MCF 10A (cell line): Measurements from ENCODE around the gene CRKL. TPM values are rescaled to one million over a fixed set of nuclear protein-coding genes. Genes with fewer than 3 reads are reported as not detected.

ENCODE experiments used
- BruUV-seq: library from RNA; stranded (reverse); fragments of 400-500 nt; replicated peaks from 2 replicates; lab custom pipeline; 2021; lab: Mats Ljungman, UMichigan
- CTCF ChIA-PET: fragments of 300-600 bp; sonication (Branson Sonifier 250); formaldehyde crosslinking; extraction: SDS; loops from one replicate; lab custom pipeline; 2021; ENCODE audit warnings: antibody characterized with exemption, inconsistent platforms; lab: Yijun Ruan, JAX
- POLR2A ChIA-PET: fragments of 300-600, 350-650 bp; sonication (Branson Sonifier 250); formaldehyde crosslinking; extraction: SDS; loops from one replicate; lab custom pipeline; 2020; ENCODE audit warnings: antibody characterized with exemption, inconsistent platforms; lab: Yijun Ruan, JAX
- DNase-seq: peaks from one replicate; pipeline ENCODE4 v3.0.0-alpha.2; 2018; ENCODE audit not compliant: unreplicated experiment
- H3K27ac Mint-ChIP-seq: one replicate; pipeline ENCODE4 v1.8.0; 2022; ENCODE audit warnings: mild to moderate bottlenecking, low read depth, mixed read lengths; ENCODE audit not compliant: unreplicated experiment
- H3K27me3 Mint-ChIP-seq: one replicate; pipeline ENCODE4 v1.8.0; 2022; ENCODE audit warnings: mixed read lengths; ENCODE audit not compliant: insufficient read depth, unreplicated experiment
- H3K36me3 Mint-ChIP-seq: one replicate; pipeline ENCODE4 v1.8.0; 2022; ENCODE audit warnings: mild to moderate bottlenecking, moderate library complexity, mixed read lengths; ENCODE audit not compliant: insufficient read depth, unreplicated experiment
- H3K4me1 Mint-ChIP-seq: one replicate; pipeline ENCODE4 v1.8.0; 2022; ENCODE audit warnings: mixed read lengths; ENCODE audit not compliant: insufficient read depth, unreplicated experiment
- H3K4me3 Mint-ChIP-seq: one replicate; pipeline ENCODE4 v1.8.0; 2022; ENCODE audit warnings: mild to moderate bottlenecking, moderate library complexity, mixed read lengths; ENCODE audit not compliant: unreplicated experiment
- H3K9me3 Mint-ChIP-seq: one replicate; pipeline ENCODE4 v1.8.0; 2022; ENCODE audit warnings: mixed read lengths; ENCODE audit not compliant: unreplicated experiment
- intact Hi-C: fragments of 100-400 bp; cut with micrococcal nuclease; formaldehyde crosslinking; loops from 2 replicates; pipeline ENCODE4 v1.14.1; 2022
- total RNA-seq: library from RNA; stranded (reverse); gene quantifications from 2 replicates; pipeline ENCODE4 v1.2.3, GENCODE V29; 2022
- TF ChIP-seq, protein P1 (sequence below): fragments of 200-600 bp; IDR thresholded peaks from one replicate; pipeline ENCODE4 v1.8.0; 2022; ENCODE audit warnings: antibody characterized with exemption, mild to moderate bottlenecking; ENCODE audit not compliant: unreplicated experiment

CRKL gene
- total RNA-seq, 1 experiment from 2014 or later: 74.0 TPM

DNA sequence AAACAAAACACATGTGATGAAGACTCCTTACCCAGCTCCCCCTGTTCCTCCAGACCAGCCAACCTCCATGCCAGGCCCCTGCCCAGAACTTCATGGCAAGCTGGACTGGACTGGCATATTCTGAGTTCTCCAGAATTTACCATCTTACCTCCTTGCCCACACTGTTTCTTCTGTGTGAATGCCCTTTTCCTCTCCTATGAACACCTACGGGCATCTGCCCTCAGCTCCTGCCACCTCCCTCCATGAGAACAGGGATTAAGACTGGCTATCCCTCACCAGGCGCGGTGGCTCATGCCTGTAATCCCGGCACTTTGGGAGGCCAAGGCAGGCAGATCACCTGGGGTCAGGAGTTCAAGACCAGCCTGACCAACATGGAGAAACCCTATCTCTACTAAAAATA is 43.4 kb downstream of the CRKL start:
- no TSS peak for BruUV-seq
- no peaks in the 10 kb centered on the region for H3K27me3 Mint-ChIP-seq
- no peaks in the 10 kb centered on the region for H3K36me3 Mint-ChIP-seq
- H3K27ac Mint-ChIP-seq: no peak overlapping the region
- ChIA-PET POLR2A (interaction anchor here (0.7 to 1.5 kb wide), 4 partner anchors 11 to 34 kb away, joined by 3 to 5 read pairs (median 4); no protein-coding TSS in a partner anchor), CTCF (interaction anchor here (0.7 to 2.8 kb wide), 5 partner anchors 8 to 75 kb away, joined by 3 to 11 read pairs (median 5); partner anchors contain the start of gene LZTR1)
- no peak overlapping the region for H3K4me3 Mint-ChIP-seq
- H3K4me1 Mint-ChIP-seq: peaks cover 5% of the 10 kb centered on the region
- no peak for DNase-seq
- intact Hi-C loops: loop anchor here (1.0 kb wide), 1 partner anchor 75 kb away; no protein-coding TSS in a partner anchor
- H3K9me3 Mint-ChIP-seq: no peaks in the 10 kb centered on the region
- TF ChIP-seq, protein P1, sequence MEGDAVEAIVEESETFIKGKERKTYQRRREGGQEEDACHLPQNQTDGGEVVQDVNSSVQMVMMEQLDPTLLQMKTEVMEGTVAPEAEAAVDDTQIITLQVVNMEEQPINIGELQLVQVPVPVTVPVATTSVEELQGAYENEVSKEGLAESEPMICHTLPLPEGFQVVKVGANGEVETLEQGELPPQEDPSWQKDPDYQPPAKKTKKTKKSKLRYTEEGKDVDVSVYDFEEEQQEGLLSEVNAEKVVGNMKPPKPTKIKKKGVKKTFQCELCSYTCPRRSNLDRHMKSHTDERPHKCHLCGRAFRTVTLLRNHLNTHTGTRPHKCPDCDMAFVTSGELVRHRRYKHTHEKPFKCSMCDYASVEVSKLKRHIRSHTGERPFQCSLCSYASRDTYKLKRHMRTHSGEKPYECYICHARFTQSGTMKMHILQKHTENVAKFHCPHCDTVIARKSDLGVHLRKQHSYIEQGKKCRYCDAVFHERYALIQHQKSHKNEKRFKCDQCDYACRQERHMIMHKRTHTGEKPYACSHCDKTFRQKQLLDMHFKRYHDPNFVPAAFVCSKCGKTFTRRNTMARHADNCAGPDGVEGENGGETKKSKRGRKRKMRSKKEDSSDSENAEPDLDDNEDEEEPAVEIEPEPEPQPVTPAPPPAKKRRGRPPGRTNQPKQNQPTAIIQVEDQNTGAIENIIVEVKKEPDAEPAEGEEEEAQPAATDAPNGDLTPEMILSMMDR: no peak

DNA sequence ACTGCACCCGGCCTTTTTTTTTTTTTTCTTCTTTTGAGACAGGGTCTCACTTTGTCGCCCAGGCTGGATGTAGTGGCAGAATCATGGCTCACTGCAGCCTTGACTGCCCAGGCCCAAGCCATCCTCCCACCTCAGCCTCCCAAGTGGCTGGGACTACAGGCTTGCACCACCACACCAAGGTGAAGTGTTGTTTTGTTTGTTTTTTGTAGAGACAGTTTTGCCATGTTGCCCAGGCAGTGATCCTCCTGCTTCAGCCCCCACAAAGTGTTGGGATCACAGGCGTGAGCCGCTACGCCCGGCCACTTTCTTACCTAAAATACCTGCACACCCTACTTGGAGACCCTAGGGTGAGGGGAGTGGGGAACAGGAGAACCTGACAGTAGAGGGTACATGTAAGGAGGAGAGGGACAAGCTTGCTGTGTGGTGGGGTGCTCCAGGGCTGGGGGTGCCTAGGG is 45.3 kb downstream of the CRKL start:
- Mint-ChIP-seq H3K36me3 (no peaks in the 10 kb centered on the region), H3K9me3 (no peaks in the 10 kb centered on the region), H3K4me3 (no peak overlapping the region), H3K27me3 (no peaks in the 10 kb centered on the region), H3K27ac (no peak overlapping the region), H3K4me1 (peaks cover 5% of the 10 kb centered on the region)
- TF ChIP-seq, protein P1: no peak
- DNase-seq: no peak
- POLR2A ChIA-PET: interaction anchor here (1.2 to 1.5 kb wide), 2 partner anchors 12 to 20 kb away, joined by 3 read pairs; partner anchors contain the start of gene LZTR1
- BruUV-seq: no TSS peak
- intact Hi-C loops: no loop called here
- CTCF ChIA-PET: interaction anchor here (0.6 to 1.1 kb wide), 3 partner anchors 20 to 109 kb away, joined by 3 to 4 read pairs (median 3); partner anchors contain the start of gene LZTR1

DNA sequence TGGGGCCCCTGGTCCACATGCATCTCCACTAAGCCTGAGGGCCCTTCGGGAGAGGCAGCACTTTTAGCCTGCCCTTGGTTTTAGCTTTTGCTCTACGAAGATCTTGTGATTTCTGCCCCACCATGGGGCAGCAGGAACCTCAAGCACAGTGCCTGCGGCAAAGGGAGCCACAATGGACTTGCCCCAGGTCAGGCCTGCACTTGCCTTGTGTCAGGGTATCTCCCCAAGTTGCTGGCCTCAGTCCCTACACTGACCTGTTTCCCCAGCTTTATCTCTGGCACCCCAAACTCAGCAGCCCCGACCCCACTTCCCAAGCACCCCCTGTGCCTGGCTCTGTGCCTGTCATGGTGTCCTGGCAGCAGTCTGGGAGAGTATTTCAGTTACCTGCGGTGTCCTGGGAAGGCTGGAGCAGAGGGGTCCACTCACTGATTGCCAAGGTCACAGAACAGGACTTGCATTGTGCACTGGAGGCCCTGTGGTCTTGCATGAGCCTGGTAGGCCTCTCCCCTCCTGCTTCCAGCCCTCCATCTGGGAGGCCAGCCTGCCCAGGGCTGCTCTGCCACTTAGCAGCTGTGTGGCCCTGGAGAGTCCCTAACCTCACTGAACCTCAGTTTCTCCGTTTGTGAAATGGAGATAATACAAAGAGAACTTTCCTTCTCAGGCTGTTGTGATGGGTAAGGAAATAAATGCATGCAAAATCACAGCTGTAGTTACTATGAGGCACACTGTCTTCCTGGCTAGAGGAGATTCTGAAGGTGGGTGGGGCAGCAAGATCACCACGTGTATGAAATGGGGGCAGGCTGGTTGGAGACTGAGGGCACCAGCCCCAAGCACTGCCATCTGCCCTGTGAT is 46.2 kb downstream of the CRKL start:
- no peak for DNase-seq
- Mint-ChIP-seq H3K4me1 (no peaks in the 10 kb centered on the region), H3K36me3 (no peaks in the 10 kb centered on the region), H3K4me3 (no peak overlapping the region), H3K9me3 (no peaks in the 10 kb centered on the region), H3K27ac (no peak overlapping the region), H3K27me3 (no peaks in the 10 kb centered on the region)
- TF ChIP-seq, protein P1: no peak
- BruUV-seq: no TSS peak
- ChIA-PET CTCF (interaction anchor here (0.7 to 0.8 kb wide), 2 partner anchors 19 kb away, joined by 3 to 5 read pairs; partner anchors contain the start of gene LZTR1), POLR2A (interaction anchor here (0.6 to 1.5 kb wide), 3 partner anchors 9 to 19 kb away, joined by 3 read pairs; partner anchors contain the start of gene LZTR1)
- intact Hi-C loops: no loop called here
